GM10248 (cell line): ENCODE data around the gene KRT28.

ENCODE experiments used
- CTCF ChIA-PET: fragments of 300-600 bp; sonication (Branson Sonifier 250); formaldehyde crosslinking; extraction: SDS; loops from one replicate; lab custom pipeline; 2021; ENCODE audit warnings: antibody characterized with exemption; lab: Yijun Ruan, JAX
- POLR2A ChIA-PET: fragments of 350-650 bp; sonication (Branson Sonifier 250); formaldehyde crosslinking; extraction: SDS; loops from one replicate; lab custom pipeline; 2020; ENCODE audit warnings: antibody characterized with exemption; lab: Yijun Ruan, JAX
- DNase-seq: peaks from one replicate; pipeline ENCODE4 v3.0.0; 2012; ENCODE audit errors: extremely low spot score
- TF ChIP-seq, protein P1 (sequence below): IDR thresholded peaks from 2 replicates; pipeline ENCODE4 v1.5.1; 2012; ENCODE audit warnings: mild to moderate bottlenecking, low read depth; ENCODE audit errors: extremely low read depth, missing control alignments, control extremely low read depth

KRT28 gene

DNA sequence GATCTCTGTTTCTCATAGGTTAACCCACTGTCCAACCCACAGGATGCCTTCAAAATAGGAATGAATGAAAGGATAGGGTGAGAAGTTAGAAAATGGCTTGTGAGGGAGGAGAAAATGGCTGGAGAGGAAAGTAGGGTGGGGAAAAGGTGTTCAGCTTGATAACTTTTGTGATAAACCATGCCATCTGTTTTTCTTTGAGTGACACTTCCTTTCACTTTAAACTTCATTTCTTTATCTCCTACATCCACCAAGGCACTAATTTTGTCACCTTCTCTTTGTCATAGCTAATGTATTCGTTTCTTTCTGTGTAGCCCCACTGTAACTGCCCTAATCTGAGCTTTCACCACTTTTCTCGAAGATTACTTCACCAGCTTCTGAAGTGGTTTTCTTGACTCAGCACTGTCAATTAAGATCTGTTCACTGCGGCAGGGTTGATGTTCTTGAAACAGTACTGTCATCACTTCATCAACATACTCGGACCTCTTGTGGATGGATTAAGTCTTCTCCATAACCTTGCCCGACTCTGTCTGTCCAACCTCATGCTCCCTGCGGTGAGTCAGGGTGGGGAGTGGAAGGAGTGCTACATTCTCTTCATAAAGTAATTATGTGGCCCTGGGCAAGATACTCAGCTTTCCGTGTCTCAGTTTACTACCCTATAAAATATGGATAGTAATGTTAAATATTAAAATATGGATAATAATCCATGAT lies 28.1 kb upstream of the KRT28 start:
- ChIA-PET CTCF (interaction anchor here (0.8 kb wide), 1 partner anchor 835 kb away, joined by 3 read pairs; no protein-coding TSS in a partner anchor), POLR2A (no interaction called here)
- DNase-seq = no peak
- TF ChIP-seq, protein P1, sequence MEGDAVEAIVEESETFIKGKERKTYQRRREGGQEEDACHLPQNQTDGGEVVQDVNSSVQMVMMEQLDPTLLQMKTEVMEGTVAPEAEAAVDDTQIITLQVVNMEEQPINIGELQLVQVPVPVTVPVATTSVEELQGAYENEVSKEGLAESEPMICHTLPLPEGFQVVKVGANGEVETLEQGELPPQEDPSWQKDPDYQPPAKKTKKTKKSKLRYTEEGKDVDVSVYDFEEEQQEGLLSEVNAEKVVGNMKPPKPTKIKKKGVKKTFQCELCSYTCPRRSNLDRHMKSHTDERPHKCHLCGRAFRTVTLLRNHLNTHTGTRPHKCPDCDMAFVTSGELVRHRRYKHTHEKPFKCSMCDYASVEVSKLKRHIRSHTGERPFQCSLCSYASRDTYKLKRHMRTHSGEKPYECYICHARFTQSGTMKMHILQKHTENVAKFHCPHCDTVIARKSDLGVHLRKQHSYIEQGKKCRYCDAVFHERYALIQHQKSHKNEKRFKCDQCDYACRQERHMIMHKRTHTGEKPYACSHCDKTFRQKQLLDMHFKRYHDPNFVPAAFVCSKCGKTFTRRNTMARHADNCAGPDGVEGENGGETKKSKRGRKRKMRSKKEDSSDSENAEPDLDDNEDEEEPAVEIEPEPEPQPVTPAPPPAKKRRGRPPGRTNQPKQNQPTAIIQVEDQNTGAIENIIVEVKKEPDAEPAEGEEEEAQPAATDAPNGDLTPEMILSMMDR = no peak

DNA sequence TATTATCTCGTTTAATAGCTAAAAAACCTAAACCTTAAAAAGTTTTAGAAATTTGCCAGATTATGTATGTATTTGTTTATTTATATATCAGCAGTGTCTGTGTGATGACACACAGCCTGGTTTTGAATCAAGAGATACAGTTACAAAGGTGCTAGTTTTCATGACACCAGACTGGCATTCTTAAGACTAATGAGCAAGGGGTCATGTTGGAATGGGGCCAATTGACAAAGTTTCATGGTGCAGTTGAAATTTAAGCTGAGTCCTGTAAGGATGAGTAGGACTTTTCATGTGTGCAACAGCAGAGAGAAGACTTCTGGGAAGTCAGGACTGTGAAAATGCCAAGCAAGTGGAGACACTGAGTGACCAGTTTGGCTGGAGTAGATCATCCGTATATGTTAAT lies 25.8 kb upstream of the KRT28 start:
- CTCF ChIA-PET = interaction anchor here (1.0 to 1.2 kb wide), 2 partner anchors 823 to 837 kb away, joined by 3 read pairs; no protein-coding TSS in a partner anchor
- no peak for DNase-seq
- POLR2A ChIA-PET = no interaction called here
- TF ChIP-seq, protein P1 = no peak

- no peak for DNase-seq
- POLR2A ChIA-PET = interaction anchor here (0.6 kb wide), 1 partner anchor 261 kb away, joined by 4 read pairs; no protein-coding TSS in a partner anchor
- TF ChIP-seq, protein P1 = no peak
- CTCF ChIA-PET = interaction anchor here (1.0 to 2.7 kb wide), 2 partner anchors 9 to 824 kb away, joined by 4 to 6 read pairs; no protein-coding TSS in a partner anchor
Measured at GRCh38 chr17:40824015-40824832, 24.5 kb upstream of the KRT28 start.

DNA sequence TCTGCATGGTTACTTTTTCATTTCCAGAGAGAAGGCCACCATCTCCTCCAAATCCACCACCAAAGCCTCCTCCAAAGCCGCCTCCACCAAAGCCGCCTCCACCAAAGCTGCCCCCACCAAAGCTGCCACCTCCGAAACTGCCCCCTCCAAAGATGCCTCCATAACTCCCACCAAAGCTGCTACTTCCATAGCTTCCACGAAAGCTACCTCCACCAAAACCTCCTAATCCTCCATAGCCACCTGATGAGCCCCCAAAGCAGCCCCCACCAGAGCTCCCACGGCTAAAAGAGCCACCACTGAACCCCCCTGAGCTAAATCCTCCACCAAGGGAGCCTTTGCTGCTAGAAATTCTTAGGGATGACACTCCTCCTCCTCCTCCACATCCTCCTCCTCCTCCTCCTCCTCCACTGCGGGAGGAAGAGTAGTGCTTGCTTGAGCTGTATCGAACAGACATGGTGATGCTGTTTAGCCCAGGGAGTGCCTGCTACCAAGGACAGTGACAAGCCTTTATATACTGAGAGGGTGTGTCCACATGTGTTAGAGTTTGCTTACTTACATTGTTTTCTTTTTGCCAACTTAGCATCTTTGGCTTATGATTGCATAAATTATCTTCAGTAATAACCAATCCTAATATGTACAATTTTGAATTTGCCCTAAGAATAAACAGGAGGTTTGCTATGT lies 22.5 kb upstream of the KRT28 start, which contains the start of gene KRT10:
Gene KRT10 (minus strand): TSS at position 483 of the 681 bp plus-strand sequence. CDS start 29 bp downstream, at position 454.
- no peak for DNase-seq
- ChIA-PET POLR2A (no interaction called here), CTCF (interaction anchor here (0.6 to 2.7 kb wide), 3 partner anchors 9 to 826 kb away, joined by 3 to 6 read pairs (median 3); no protein-coding TSS in a partner anchor)
- TF ChIP-seq, protein P1 = no peak

DNA sequence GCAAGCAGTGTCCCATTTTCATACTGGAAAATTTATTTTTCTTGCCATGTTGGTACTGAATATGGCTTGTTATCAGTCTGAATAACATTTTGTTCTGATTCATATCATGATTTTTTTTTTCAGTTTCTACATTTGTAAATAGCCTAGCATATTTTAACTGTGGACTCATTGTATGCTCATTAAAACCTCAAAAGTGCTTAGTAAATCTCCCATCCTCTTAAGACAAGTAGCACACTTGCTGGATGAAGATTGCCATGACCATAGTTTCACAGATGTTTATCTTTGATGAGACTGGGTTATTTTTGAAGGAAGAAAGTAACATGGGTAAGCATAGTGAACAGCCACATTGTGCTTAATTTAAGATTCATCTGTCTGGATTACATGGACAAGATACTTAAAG lies 21.8 kb upstream of the KRT28 start:
- DNase-seq = no peak
- ChIA-PET CTCF (interaction anchor here (0.6 to 3.3 kb wide), 3 partner anchors 9 to 841 kb away, joined by 3 to 17 read pairs (median 3); no protein-coding TSS in a partner anchor), POLR2A (no interaction called here)
- TF ChIP-seq, protein P1 = no peak
